ENCODE results near the gene GLCE. TPM values are rescaled to one million over a fixed set of nuclear protein-coding genes. Genes with fewer than 3 reads are reported as not detected.
"Not testable (repeated sequence)": the region's sequence is repeated elsewhere in the genome, so short reads cannot be mapped to it uniquely, and the experiment has no call there.

The GLCE gene
- total RNA-seq, 3 donors from 2014 or later (not counting 1 experiment from before 2014, with no cell fraction given), result 2.0 to 4.5 (median 3.4) TPM

DNA sequence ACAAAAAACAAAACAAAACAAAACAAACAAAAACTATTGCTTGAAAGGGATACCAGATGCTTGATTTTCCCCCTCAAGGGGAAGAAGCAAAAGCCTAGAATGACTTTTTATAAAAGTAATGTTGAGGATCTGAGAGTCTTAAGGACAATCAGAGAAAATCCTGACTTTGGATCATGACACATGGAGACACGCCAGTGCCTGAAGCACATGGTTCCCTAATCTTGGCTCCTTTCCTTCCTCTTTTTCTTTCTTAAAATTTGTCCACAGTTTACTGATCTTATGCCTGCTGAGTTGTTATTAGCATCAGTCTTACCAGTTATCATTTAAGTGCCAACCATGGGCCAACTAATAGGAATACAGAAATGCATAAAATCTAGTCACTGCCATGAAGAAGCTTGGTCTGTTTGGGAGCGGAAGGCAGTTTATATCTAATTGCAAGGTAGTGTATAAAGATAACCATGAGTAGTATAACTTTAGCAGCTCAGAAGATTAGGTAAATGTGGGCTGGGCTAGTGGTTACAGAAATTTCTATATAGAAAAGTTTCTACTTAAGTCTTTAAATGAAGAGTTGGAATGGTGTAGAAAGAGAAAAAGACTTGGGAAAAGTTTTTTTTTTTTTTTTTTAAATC lies 6.9 kb downstream of the GLCE start:
- no peak overlapping the region for H3K4me3 Mint-ChIP-seq
- H3K9me3 Mint-ChIP-seq, result no peaks in the 10 kb centered on the region
- H3K27ac Mint-ChIP-seq, result no peak overlapping the region
- H3K36me3 Mint-ChIP-seq, result no peaks in the 10 kb centered on the region
- intact Hi-C loops (cut with micrococcal nuclease), result no loop called here
- no peaks in the 10 kb centered on the region for H3K4me1 ChIP-seq (ENCODE audit: control insufficient read depth, insufficient read depth, low read length)
- DNase-seq (no peak), ATAC-seq (no peak)
- 89% methylated on average over 2 of the region's 2 CpGs for WGBS (ENCODE audit: insufficient coverage)
- H3K4me3 ChIP-seq (ENCODE audit: low read length), result no peak overlapping the region
- no peaks in the 10 kb centered on the region for H3K27me3 Mint-ChIP-seq (ENCODE audit: low read depth in 2 of 2)
- no peaks in the 10 kb centered on the region for H3K9me3 ChIP-seq (ENCODE audit: control insufficient read depth, insufficient read depth, low read length)
- H3K27me3 ChIP-seq (ENCODE audit: control insufficient read depth, insufficient read depth, low read length), result no peaks in the 10 kb centered on the region
- no peaks in the 10 kb centered on the region for H3K36me3 ChIP-seq (ENCODE audit: control insufficient read depth, insufficient read depth, low read length)
- H3K4me1 Mint-ChIP-seq, result no peaks in the 10 kb centered on the region
- TF ChIP-seq, protein P1, sequence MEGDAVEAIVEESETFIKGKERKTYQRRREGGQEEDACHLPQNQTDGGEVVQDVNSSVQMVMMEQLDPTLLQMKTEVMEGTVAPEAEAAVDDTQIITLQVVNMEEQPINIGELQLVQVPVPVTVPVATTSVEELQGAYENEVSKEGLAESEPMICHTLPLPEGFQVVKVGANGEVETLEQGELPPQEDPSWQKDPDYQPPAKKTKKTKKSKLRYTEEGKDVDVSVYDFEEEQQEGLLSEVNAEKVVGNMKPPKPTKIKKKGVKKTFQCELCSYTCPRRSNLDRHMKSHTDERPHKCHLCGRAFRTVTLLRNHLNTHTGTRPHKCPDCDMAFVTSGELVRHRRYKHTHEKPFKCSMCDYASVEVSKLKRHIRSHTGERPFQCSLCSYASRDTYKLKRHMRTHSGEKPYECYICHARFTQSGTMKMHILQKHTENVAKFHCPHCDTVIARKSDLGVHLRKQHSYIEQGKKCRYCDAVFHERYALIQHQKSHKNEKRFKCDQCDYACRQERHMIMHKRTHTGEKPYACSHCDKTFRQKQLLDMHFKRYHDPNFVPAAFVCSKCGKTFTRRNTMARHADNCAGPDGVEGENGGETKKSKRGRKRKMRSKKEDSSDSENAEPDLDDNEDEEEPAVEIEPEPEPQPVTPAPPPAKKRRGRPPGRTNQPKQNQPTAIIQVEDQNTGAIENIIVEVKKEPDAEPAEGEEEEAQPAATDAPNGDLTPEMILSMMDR (IDR thresholded peaks at IDR 0.05), result no peak
- no peak overlapping the region for H3K27ac ChIP-seq (ENCODE audit: low read length)

DNA sequence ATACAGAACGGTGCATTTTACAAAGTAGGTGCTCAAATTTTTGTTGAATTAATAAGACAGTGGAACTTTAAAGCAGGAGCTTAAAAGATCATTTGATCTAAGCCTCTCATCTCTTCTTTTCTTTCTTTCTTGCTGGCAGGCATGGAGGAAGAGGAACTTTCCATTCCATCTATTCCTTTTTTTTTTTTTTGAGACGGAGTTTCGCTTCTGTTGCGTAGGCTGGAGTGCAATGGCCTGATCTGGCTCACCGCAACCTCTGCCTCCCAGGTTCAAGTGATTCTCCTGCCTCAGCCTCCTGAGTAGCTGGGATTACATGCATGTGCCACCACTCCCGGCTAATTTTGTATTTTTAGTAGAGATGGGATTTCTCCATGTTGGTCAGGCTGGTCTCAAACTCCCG lies 7.9 kb downstream of the GLCE start:
- 100% methylated on average over 5 of the region's 7 CpGs for WGBS (ENCODE audit: insufficient coverage)
- DNase-seq; intact Hi-C loops (cut with micrococcal nuclease); H3K27ac ChIP-seq (ENCODE audit: low read length); H3K4me1 ChIP-seq (ENCODE audit: control insufficient read depth, insufficient read depth, low read length); H3K9me3 Mint-ChIP-seq; H3K27me3 ChIP-seq (ENCODE audit: control insufficient read depth, insufficient read depth, low read length); H3K27me3 Mint-ChIP-seq (ENCODE audit: low read depth in 2 of 2); H3K9me3 ChIP-seq (ENCODE audit: control insufficient read depth, insufficient read depth, low read length); ATAC-seq; H3K4me1 Mint-ChIP-seq; H3K4me3 Mint-ChIP-seq; H3K27ac Mint-ChIP-seq; H3K4me3 ChIP-seq (ENCODE audit: low read length); H3K36me3 Mint-ChIP-seq; H3K36me3 ChIP-seq (ENCODE audit: control insufficient read depth, insufficient read depth, low read length): not testable (repeated sequence)

DNA sequence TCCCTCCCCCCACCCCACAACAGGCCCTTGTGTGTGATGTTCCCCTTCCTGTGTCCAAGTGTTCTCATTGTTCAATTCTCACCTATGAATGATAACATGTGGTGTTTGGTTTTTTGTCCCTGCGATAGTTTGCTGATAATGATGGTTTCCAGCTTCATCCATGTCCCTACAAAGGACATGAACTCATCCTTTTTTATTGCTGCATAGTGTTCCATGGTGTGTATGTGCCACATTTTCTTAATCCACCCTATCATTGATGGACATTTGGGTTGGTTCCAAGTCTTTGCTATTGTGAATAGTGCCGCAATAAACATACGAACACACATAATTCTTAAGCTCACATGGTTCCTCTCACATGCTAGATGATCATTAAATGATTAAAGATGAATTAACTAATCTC lies 9.1 kb downstream of the GLCE start:
- H3K9me3 Mint-ChIP-seq; intact Hi-C loops (cut with micrococcal nuclease); ATAC-seq; H3K36me3 ChIP-seq (ENCODE audit: control insufficient read depth, insufficient read depth, low read length); DNase-seq; H3K27ac ChIP-seq (ENCODE audit: low read length); H3K27me3 ChIP-seq (ENCODE audit: control insufficient read depth, insufficient read depth, low read length); H3K4me1 Mint-ChIP-seq; H3K4me3 ChIP-seq (ENCODE audit: low read length); H3K36me3 Mint-ChIP-seq; H3K4me3 Mint-ChIP-seq; H3K9me3 ChIP-seq (ENCODE audit: control insufficient read depth, insufficient read depth, low read length); H3K4me1 ChIP-seq (ENCODE audit: control insufficient read depth, insufficient read depth, low read length); H3K27me3 Mint-ChIP-seq (ENCODE audit: low read depth in 2 of 2); H3K27ac Mint-ChIP-seq: not testable (repeated sequence)
- 100% methylated on average over 1 of the region's 3 CpGs for WGBS (ENCODE audit: insufficient coverage)

DNA sequence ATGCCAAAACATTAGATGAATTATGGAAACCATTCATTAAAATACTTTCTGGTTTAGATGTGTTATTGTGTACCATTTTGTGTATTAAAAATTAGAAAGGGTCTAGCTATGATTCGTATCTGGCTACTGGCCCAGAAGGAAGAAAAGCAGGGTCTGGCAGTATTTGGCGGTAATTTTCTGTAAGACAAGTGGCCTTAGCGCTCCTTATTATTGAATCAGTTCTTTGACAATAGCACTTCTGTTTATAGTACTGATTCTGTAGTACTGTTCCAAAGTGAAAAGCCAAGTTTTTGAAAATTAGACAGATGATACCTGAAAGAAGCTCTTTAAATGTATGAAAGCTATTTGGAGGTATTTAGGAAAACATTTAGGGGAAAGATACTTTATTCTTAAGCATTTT lies 10.2 kb downstream of the GLCE start:
- H3K27ac Mint-ChIP-seq, result no peak overlapping the region
- WGBS (ENCODE audit: insufficient coverage), result 93% methylated on average over 3 of the region's 3 CpGs
- H3K4me3 Mint-ChIP-seq, result no peak overlapping the region
- Histone ChIP-seq H3K36me3 (ENCODE audit: control insufficient read depth, insufficient read depth, low read length) (no peaks in the 10 kb centered on the region), H3K4me3 (ENCODE audit: low read length) (no peak overlapping the region), H3K9me3 (ENCODE audit: control insufficient read depth, insufficient read depth, low read length) (no peaks in the 10 kb centered on the region), H3K27me3 (ENCODE audit: control insufficient read depth, insufficient read depth, low read length) (no peaks in the 10 kb centered on the region), H3K4me1 (ENCODE audit: control insufficient read depth, insufficient read depth, low read length) (no peaks in the 10 kb centered on the region), H3K27ac (ENCODE audit: low read length) (no peak overlapping the region)
- DNase-seq (no peak), ATAC-seq (no peak)
- H3K27me3 Mint-ChIP-seq (ENCODE audit: low read depth in 2 of 2), result no peaks in the 10 kb centered on the region
- no peaks in the 10 kb centered on the region for H3K9me3 Mint-ChIP-seq
- intact Hi-C loops (cut with micrococcal nuclease), result no loop called here
- peaks cover 0 to 5% of the 10 kb centered on the region in 2 donors for H3K4me1 Mint-ChIP-seq
- TF ChIP-seq, protein P1 (IDR thresholded peaks at IDR 0.05), result no peak
- no peaks in the 10 kb centered on the region for H3K36me3 Mint-ChIP-seq

Measured in natural killer cell (primary cell).